SU-DHL-6 (cell line): ENCODE results near the gene PGLYRP2.

Experiments used
- H2AFZ ChIP-seq: fragments of 200-600 bp; sonication (generic); 2 replicates; pipeline ENCODE4 v1.6.1; 2014; ENCODE audit warnings: low read depth, mild to moderate bottlenecking, moderate library complexity, mixed read lengths, antibody characterized with exemption, low read length; ENCODE audit not compliant: severe bottlenecking
- H3F3A ChIP-seq: fragments of 200-600 bp; shearing (Covaris generic); 2 replicates; pipeline ENCODE4 v1.6.0; 2016; ENCODE audit warnings: antibody characterized with exemption, mild to moderate bottlenecking; ENCODE audit not compliant: insufficient read depth
- H3K27ac ChIP-seq: fragments of 200-600 bp; sonication (generic); 2 replicates; pipeline ENCODE4 v1.5.1; 2016; ENCODE audit warnings: low read depth, mild to moderate bottlenecking, low read length, moderate library complexity, mixed read lengths
- H3K27me3 ChIP-seq: fragments of 200-600 bp; sonication (generic), shearing (Covaris generic); 2 replicates; pipeline ENCODE4 v1.6.0; 2014; ENCODE audit warnings: mild to moderate bottlenecking, low read length
- H3K36me3 ChIP-seq: fragments of 200-600 bp; sonication (generic); 2 replicates; pipeline ENCODE4 v1.6.1; 2014; ENCODE audit warnings: mild to moderate bottlenecking, low read length, mixed read lengths
- H3K4me2 ChIP-seq: fragments of 300-600, 200-600 bp; shearing (Covaris generic), sonication (generic); 2 replicates; pipeline ENCODE4 v1.6.0; 2014; ENCODE audit warnings: low read length, low read depth, mild to moderate bottlenecking; ENCODE audit not compliant: poor library complexity, severe bottlenecking
- H3K4me3 ChIP-seq: fragments of 200-600 bp; sonication (generic); 2 replicates; pipeline ENCODE4 v1.5.1; 2014; ENCODE audit warnings: antibody characterized with exemption, low read length, mild to moderate bottlenecking, mixed read lengths; ENCODE audit not compliant: insufficient read depth, poor library complexity, severe bottlenecking
- H3K79me2 ChIP-seq: fragments of 200-600 bp; sonication (generic); 2 replicates; pipeline ENCODE4 v1.6.1; 2014; ENCODE audit warnings: mild to moderate bottlenecking, low read length, moderate library complexity; ENCODE audit not compliant: insufficient read depth
- H3K9ac ChIP-seq: fragments of 200-600 bp; sonication (generic); 2 replicates; pipeline ENCODE4 v1.7.0; 2014; ENCODE audit warnings: mild to moderate bottlenecking, low read length
- H3K9me2 ChIP-seq: fragments of 200-600 bp; sonication (generic); replicated peaks from 2 replicates; pipeline ENCODE4 v1.6.1; 2014; ENCODE audit warnings: low read length; ENCODE audit not compliant: insufficient read depth
- H3K9me3 ChIP-seq: fragments of 200-600 bp; sonication (generic); 2 replicates; pipeline ENCODE4 v1.6.1; 2014; ENCODE audit warnings: low read length, mixed read lengths; ENCODE audit not compliant: insufficient read depth
- H4K20me1 ChIP-seq: fragments of 200-600 bp; sonication (generic); 2 replicates; pipeline ENCODE4 v1.6.1; 2014; ENCODE audit warnings: low read depth, mild to moderate bottlenecking, antibody characterized with exemption, low read length, moderate library complexity, mixed read lengths
- EZH2phosphoT487 ChIP-seq: fragments of 200-600 bp; sonication (generic), shearing (Covaris generic); conservative IDR thresholded peaks from 2 replicates; pipeline ENCODE4 v1.6.1; 2018; ENCODE audit warnings: mild to moderate bottlenecking, antibody characterized with exemption, low read length, moderate library complexity, mixed read lengths
- TF ChIP-seq, protein P1 (sequence below): fragments of 200-600 bp; sonication (generic); IDR thresholded peaks from one replicate; pipeline ENCODE4 v1.5.1; 2017; ENCODE audit warnings: antibody characterized with exemption, mild to moderate bottlenecking, low read length, moderate library complexity; ENCODE audit not compliant: insufficient read depth, poor library complexity, severe bottlenecking

PGLYRP2 gene

DNA sequence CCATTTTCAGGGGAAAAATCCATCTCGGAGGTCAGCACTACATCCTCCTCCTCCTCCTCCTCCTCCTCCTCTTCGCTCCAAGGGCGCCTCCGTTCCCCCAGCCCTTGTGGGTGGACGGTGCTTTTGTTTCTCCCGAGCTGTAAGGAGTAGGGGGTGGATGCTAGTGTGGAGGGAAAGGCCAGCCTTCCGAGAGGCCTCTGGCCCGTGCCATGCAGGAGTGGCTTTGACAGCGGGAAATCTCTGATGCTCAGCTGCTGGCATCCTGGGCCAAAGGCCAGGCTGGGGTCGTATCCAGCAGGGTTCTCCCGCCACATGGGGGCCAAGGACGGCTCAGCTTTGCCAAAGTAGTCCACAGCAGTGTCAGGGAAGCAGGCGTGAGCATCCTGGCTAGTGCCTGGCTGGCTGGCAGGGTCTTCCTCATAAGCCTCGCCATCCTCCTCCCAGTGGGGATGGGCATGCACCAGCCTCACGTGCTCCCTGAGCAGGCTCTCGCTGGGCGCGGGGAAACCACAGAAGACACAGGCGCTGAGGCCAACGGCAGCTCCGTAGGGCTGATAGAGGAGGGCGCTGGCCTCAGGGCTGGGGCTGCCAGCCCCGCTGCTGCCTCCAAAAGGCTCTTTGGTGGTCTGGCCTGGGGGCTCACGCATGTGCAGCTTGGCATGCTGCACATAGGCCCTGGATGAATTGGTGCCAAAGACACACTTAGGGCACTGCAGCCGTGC, 40.1 kb downstream of the PGLYRP2 start:
- Histone ChIP-seq H3K27me3 (no peaks in the 10 kb centered on the region), H3K4me2 (no peak overlapping the region), H3K9ac (no peak overlapping the region), H3K9me3 (no peaks in the 10 kb centered on the region), H3K9me2 (no peaks in the 10 kb centered on the region), H3F3A (no peaks in the 10 kb centered on the region), H4K20me1 (no peaks in the 10 kb centered on the region), H3K27ac (no peak overlapping the region), H3K36me3 (no peaks in the 10 kb centered on the region), H3K79me2 (no peaks in the 10 kb centered on the region), H2AFZ (no peak overlapping the region), H3K4me3 (no peak overlapping the region)
- no peak for TF ChIP-seq EZH2phosphoT487
- TF ChIP-seq, protein P1, sequence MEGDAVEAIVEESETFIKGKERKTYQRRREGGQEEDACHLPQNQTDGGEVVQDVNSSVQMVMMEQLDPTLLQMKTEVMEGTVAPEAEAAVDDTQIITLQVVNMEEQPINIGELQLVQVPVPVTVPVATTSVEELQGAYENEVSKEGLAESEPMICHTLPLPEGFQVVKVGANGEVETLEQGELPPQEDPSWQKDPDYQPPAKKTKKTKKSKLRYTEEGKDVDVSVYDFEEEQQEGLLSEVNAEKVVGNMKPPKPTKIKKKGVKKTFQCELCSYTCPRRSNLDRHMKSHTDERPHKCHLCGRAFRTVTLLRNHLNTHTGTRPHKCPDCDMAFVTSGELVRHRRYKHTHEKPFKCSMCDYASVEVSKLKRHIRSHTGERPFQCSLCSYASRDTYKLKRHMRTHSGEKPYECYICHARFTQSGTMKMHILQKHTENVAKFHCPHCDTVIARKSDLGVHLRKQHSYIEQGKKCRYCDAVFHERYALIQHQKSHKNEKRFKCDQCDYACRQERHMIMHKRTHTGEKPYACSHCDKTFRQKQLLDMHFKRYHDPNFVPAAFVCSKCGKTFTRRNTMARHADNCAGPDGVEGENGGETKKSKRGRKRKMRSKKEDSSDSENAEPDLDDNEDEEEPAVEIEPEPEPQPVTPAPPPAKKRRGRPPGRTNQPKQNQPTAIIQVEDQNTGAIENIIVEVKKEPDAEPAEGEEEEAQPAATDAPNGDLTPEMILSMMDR = no peak

DNA sequence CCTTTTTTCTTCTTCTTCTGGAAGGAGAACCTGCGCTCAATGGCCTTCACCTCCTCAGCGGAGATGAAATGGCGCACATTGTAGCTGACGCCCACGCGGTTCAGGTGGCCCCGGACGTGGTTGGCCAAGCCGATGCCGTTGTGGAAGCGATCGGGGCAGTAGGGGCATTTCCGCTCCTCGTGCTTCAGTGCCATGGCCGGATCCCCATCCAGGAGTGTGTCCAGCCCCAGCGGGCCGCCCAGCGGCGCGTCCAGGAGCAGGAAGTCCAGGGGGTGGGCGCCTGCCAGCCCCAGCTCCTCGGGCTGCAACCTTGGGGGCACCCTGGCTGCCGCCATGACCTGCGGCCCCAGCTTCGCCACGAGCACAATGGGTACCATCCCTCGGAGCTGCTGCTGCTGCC, 40.7 kb downstream of the PGLYRP2 start:
- H4K20me1 ChIP-seq = no peaks in the 10 kb centered on the region
- no peaks in the 10 kb centered on the region for H3K27me3 ChIP-seq
- H3K79me2 ChIP-seq = no peaks in the 10 kb centered on the region
- H3K9ac ChIP-seq = no peak overlapping the region
- no peak overlapping the region for H3K4me2 ChIP-seq
- TF ChIP-seq, protein P1 = no peak
- TF ChIP-seq EZH2phosphoT487 = no peak
- no peaks in the 10 kb centered on the region for H3K36me3 ChIP-seq
- no peak overlapping the region for H3K27ac ChIP-seq
- no peak overlapping the region for H3K4me3 ChIP-seq
- H3K9me2 ChIP-seq = no peaks in the 10 kb centered on the region
- H3K9me3 ChIP-seq = no peaks in the 10 kb centered on the region
- no peak overlapping the region for H2AFZ ChIP-seq
- H3F3A ChIP-seq = no peaks in the 10 kb centered on the region

DNA sequence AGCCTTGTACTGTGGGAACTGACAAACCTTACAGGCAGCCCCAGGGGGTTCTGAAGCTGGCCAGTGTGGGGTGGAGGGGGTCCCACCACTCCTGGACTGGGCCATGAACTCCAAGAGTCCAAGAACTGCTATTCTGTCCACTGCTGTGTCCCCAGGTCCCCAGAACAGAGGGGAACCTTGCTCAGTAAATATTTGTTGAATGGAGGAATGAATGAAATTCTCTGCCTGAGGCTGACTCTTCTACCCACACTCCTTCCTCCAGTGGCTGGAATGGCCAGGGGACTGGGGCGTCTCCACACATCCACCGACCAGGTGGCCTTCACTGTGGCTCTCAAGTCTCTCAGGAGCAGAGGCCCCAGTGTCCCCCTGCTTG, 41.2 kb downstream of the PGLYRP2 start:
- no peak overlapping the region for H3K4me3 ChIP-seq
- no peak overlapping the region for H2AFZ ChIP-seq
- no peaks in the 10 kb centered on the region for H3K9me2 ChIP-seq
- H3K27me3 ChIP-seq = no peaks in the 10 kb centered on the region
- H3F3A ChIP-seq = no peaks in the 10 kb centered on the region
- H4K20me1 ChIP-seq = no peaks in the 10 kb centered on the region
- H3K27ac ChIP-seq = no peak overlapping the region
- H3K4me2 ChIP-seq = no peak overlapping the region
- no peak overlapping the region for H3K9ac ChIP-seq
- H3K9me3 ChIP-seq = no peaks in the 10 kb centered on the region
- no peaks in the 10 kb centered on the region for H3K79me2 ChIP-seq
- H3K36me3 ChIP-seq = no peaks in the 10 kb centered on the region
- TF ChIP-seq EZH2phosphoT487 = no peak
- TF ChIP-seq, protein P1 = no peak
